ENCODE data around the gene TNNT3.
"Not testable (repeated sequence)": the region's sequence is repeated elsewhere in the genome, so short reads cannot be mapped to it uniquely, and the experiment has no call there.

TNNT3 gene

DNA sequence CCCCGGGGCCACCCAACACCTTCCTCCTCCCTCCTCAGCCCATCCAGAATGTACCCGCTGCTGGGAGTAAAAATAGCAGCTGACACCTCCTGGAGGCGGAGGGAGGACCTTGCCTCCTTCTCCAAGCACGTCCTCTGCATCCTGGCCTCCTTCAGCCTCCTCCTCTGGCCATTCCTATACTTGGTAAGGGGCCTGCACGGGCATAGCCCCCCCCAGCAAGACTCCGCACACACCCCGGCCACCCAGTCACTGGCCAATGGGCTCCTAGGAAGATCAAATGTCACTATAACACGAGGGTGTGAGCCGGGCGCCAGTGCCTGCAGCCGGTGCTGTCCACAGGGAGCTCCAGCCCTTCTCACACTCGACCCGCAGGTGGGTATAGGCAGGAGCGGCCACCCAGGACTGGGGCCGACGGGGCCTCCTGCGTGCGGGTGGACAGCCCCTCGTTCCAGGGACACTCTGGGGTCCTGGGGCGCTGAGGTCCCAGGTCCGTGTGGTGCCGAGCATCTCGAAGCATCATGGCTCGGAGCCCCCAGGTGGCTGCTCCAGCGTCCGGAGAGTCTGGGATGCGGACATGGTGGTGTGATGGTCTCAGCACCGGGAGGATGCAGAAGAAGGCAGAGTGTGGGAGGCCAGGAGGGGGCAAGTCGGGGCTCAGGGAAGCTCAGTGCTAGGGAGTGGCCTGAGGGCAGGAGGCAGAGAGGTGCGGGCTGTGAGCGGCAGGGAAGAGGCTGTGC, at the start of gene TNNT3:
Gene TNNT3 (plus strand): TSS at position 313 of the 737 bp plus-strand sequence. CDS start 3,172 bp downstream, outside the sequence.
- no peak for DNase-seq

DNA sequence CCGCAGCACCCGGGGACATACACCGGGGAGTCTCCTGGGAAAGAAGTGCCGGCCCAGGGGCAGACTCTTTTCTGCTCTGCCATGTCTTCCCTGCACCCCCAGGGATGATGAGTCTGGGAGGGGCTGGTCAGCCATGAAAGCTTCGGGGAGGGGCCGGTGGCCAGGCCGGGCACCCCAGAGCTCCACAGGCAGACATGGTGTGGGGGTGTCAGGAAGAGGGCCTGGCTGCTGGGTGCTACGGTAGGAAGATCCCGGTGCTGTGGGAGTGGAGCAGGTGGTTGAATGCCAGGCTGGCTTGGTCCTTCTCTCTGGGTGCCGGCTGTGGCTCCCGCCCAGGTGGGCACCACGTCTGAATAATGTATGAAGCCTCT, 49.2 kb upstream of the TNNT3 start:
- DNase-seq, result no peak

DNA sequence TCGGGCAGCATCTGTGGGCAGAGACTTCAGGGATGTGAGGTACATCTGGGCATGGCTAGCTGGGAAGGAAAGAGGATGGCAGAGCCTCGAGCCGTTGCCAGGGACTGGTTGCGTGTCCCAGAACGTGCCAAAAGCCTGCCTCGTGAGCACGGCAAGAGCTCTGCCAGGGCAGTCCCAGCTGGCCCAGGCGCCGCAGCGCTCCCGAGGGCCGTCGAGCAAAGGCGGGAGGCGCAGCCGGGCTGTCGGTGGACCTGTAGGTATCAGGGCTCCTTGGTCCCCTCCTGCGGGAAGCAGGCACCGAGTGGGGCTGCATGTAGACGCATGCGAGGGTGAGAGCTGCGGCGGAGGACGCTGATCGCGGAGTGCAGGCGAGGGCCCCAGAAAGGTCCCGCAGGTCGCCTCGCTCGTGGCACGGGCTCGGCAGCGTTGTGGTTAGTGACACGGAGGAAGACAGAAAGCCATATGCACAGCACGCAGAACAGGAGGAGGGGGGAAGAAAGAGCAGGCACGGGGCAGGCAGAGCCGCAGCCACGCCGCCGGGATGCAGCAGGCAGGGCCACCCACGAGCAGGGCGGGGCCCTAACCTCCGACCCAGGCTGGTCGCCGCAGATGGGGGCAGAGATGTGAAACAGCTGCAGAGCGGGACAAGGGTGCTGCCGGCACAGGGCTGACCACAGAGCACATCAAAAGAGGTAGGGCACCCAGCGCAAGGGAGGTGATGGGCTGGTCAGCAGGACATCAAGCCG, 48.6 kb upstream of the TNNT3 start:
- DNase-seq, result no peak

DNA sequence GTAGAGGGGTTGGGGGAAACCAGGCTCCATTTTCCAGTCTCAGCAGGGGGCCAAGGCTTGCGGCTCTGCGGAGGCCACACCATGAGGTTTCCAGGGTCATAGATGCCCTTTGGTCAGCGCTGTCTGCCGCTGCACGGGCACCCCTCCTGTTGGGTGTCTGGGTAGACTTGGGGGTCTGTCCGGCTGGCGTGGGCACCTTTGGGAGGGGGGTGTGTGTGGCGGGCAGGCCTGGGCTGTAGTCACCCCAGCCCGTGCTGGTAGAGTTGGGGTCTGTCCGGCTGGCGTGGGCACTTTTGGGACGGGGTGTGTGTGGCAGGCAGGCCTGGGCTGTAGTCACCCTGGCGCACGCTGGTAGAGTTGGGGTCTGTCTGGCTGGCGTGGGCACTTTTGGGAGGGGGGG, 48.0 kb upstream of the TNNT3 start:
- no peak for DNase-seq

DNA sequence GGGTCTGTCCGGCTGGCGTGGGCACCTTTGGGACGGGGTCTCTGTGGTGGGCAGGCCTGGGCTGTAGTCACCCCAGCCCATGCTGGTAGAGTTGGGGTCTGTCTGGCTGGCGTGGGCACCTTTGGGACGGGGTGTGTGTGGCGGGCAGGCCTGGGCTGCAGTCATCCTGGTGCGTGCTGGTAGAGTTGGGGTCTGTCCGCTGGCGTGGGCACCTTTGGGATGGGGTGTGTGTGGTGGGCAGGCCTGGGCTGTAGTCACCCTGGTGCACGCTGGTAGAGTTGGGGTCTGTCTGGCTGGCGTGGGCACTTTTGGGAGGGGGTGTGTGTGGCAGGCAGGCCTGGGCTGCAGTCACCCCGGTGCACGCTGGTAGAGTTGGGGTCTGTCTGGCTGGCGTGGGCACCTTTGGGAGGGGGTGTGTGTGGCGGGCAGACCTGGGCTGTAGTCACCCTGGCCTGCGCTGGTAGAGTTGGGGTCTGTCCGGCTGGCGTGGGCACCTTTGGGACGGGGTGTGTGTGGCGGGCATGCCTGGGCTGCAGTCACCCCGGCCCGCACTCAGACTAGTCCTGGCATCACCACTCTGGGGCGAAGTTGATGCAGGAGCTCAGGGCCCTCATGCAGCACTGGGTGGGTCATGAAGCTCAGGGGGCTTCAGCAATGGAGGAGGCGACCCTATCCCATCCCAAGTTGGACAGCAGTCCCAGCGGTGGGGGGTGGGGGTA, 47.1 kb upstream of the TNNT3 start:
- DNase-seq, result no peak

DNA sequence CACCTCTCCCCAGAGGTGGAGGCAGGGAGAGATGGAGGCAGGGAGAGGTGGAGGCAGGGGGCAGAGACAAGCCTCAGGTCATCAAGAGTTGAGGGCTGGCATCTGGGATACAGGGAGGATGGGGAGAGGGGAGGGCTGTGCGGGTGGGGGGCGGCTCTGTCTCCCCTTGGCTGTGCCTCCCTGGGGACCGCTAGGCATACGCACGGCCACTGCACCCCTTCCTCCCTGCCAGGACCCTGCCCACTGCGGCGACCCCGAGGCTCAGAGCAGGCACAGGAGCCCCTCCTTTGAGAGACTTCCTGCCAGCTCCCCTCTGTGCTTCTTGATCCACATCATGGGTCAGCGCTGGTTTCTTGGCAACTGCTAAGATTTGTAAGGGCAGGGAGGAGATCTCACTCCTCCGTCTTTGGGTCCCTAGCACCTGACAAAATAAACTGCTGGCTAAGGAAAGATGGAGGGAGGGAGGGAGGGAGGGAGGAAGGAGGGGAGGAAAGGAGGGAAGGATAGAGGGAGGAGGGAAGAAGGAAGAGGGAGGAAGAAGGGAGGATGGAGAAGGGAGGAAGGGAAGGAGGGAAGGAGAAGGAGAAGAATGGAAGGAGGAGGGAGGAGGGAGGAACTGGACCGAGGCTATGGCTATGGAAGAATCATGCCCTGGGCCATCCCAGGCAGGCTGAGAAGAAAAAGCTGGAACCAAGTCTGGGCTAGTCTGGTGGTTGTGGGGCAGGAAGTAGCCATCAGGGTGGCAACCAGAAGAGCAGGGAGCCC, 46.3 kb upstream of the TNNT3 start:
- DNase-seq, result no peak

DNA sequence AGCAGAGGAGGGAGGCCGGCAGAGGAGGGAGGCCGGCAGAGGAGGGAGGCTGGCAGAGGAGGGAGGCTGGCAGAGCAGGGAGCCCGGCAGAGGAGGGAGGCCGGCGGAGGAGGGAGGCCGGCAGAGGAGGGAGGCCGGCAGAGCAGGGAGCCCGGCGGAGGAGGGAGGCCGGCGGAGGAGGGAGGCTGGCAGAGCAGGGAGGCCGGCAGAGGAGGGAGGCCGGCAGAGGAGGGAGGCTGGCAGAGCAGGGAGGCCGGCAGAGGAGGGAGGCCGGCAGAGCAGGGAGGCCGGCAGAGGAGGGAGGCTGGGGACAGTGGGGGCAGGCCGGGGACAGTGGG, 45.7 kb upstream of the TNNT3 start:
- not testable (repeated sequence) for DNase-seq

DNA sequence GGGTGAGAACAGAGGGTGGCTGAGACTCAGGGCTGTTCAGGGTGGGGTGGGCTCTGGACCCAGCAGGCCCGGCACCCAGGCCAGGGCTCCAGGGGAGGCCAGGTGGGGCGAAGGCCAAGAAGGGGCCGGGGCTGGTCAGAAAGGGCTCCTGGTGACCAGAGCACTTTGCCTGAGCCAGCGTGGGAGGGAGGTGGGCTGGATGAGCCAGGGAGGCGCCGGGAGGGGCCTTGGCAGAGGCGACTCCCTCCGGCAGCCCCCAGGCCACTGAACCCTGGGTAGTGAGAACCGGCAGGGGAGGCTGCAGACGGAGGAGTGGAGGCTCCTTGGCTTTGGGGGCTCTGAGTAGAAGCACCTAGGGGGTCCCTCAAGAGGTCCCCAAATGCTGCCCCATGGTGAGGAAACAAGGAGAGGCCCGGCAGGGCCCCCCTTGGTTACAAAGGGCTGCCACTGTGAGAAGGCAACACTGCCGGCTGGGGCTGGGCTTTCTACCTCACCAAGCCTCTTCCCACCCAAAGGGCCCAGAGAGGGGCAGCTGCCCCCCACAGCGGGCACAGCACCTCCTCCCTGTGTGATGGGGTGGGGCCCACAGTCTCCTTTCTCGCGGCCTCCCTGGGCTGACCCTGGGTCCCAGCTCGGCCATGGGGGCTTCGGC, 44.9 kb upstream of the TNNT3 start:
- not testable (repeated sequence) for DNase-seq

DNA sequence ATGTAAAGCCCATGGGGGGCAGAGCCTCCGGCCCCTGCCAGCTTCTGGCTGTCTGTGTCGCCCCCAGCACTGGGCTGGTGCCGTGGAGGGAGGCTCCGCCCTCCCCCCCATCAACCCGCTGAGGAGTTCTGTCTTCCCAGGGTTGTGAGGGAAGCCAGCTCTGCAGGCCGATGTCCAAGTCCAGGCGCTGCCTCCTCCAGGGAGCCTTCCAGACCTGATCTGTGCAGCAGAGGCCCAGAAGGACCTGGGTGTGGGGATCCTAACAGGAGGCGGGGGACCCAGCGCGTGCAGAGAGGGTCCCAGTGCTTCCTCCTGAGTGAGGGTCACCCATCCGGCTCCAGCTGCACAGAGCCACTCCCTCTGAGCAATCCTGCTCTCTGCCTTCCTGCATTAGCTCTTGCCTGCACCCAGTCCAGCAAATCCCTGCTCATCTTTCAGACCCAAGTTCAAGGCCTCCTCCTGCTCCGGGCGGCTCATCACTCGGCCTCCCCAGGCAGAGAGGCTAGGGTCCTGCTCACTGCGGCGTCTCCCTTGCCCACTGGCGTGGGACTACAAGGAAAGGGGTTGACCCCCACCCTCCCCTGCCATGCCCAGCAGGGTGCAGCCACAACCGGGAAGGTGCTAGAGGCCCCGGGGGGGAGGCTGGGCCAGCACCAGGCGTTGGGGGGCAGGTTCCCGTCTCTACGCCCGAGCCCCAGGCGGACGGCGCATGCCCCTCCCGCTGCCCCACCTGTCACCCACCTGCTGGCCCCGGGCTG, 44.2 kb upstream of the TNNT3 start:
- no peak for DNase-seq

DNA sequence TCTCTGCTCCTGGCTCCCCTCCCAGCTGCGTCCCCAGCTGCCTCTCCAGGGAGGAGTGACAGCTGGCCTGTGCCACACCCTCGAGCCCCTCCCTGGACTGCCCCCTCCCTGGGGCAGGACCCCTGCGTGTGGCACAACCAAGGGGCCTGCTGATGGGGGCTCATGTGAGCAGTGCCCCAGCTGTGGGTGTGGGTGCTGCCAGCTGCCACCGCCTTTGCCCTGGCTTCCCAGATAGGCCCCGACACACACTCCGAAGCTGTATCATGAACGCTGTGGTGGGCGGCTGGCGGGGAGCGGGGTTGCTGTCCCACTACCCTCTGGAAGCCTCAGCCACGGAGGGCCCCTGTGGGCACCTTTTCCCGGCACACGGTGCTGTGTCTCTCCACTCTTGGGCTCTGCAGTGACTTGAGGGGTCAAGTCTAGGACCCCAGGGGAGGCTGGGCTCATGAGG, 43.6 kb upstream of the TNNT3 start:
- not testable (repeated sequence) for DNase-seq

DNA sequence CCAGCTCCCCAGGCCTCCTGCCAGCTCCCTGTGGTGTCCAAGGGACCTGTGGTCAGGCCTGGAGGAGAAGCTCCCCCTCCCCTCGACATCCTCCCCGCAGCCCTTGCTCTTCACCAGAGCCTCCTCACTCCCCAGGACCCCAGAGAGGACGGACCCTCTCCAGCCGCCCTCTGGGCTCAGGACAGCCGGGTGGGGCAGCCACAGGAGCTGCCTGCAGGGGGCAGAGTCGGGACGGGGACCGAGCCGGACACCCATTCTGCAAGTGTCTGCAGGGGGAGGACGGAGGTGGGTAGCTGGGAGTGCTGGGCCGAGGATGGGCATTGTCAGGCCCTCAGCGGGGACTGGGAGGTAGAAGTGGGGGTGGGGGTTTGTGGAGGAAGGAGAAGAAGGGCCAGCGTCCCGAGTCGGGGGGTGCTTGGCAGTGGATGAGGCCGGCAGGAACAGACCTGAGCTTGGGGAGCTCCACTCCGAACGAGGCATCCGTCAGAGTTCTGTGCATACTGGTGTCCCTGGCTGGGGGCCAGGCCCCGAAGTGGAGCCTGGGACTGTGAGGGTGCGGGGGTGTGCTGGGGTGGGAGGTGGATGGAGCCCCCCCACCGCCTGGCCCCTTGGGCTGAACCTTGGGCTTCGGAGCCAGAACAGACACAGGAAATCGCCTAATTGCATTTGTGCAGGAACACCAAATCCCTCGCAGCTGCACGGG, 43.0 kb upstream of the TNNT3 start:
- DNase-seq, result no peak

DNA sequence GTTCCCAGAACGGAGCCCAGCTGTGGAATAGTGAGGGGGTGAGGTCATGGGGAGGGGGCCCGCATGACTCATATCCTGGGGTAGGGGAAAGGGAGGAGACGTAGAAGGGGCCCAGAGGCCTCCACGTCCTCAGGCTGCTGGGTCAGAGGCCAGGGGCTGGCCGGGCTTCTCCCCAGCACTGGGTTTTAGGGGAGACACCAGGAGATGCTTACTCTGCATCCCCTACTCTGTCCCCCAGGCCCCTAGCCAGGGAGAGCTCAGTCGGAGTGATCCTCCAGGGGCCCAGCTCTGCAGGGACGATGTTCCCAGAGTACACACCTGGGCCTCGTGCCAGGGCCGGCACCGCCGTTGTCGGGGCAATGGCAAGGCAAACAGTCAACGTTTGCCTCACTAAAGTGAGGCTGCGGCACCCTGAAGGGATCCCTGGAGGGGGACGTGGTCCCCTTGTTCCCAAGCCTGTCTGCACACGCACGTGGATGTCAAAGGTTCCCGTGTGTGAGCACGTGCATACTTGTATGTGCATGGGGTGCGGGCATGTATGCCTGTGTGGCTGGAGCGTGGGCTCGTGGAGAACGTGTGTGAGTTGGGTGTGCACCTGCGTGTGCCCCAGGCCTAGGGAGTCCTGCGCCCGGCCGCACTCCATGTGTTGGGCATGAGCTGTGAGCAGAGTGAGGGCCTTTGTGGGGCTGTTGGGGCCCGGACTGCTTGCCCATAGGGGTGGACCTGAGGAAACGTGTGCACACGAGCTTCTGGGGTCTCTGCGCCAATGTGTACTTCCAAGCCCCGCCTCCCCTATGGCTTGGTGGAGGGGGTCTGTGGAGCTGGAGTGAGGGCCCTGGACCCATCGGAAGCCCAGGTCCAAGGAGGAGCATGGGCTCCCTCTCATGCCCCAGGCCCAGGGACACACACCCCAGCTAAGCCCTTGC, 42.0 kb upstream of the TNNT3 start:
- no peak for DNase-seq

DNA sequence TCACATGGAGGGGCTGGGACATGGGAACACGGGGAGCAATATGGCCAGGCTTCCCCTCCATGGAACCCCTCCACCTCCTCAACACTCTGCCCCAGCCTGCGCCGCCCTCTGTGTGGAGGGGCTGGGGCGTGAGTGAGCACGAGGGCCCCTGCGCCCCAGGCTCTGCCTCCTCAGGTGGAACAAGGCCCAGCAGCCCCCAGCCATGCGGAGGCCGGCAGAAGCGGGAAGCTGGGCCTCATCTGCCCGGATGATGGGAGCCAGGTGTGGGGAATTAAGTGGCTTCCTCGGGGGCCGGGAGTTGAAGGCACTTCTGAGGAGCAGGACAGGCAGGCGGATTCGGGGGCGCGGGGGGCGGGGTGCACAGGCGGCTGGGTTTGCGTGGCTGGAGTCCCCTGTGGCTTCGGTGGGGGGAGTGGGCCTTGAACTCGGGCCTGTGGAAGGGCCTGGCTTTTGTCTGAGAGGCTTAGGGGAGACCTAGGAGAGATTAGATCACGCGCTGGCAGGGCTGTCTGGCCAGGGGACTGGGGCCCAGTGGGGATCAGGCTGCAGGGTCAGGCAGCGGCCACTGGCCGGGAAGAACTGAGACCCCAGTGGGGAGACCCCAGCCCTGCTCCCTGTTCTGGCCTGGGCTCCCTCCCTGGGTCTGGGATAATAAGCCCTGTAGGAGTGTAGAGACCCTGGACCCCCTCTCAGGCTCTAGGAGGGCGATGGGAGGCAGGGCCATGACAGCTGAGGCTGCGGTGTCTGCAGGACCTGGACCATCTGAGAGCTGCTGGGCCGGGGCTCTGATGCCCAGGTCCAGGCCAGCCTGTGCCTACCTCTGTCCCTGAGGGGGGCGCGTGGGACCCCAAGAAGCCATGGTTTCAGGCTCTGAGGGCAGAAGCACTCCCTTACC, 41.1 kb upstream of the TNNT3 start:
- DNase-seq, result no peak

DNA sequence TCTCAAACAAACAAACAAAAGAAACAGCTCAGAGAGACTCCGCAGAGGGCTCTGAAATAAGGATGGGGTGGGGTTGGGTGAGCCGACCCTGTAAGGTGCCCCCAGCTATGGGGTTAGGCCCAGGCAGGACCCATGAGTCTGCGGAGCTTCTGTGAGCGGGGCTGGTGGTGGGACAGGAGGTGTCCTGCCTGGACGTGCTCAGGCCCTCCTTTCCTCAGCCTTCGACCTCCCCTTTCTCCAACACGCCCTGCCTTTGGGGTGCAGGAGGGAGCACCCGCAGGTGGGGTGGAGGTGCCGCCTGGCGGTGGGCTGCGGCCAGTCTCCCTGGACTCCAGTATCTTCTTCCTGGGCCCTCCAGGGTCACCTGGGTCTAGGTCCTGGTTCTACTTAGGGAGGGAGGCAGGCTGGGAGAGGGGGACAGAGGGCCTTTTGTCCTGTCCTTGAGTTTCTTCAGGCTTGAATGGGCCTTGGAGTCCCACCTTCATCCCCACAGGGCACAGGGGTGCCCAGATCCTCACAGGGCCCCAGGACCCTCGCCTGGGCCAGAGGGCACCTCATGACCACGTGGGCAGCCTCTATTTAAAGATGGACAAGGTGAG, 40.1 kb upstream of the TNNT3 start:
- no peak for DNase-seq

DNA sequence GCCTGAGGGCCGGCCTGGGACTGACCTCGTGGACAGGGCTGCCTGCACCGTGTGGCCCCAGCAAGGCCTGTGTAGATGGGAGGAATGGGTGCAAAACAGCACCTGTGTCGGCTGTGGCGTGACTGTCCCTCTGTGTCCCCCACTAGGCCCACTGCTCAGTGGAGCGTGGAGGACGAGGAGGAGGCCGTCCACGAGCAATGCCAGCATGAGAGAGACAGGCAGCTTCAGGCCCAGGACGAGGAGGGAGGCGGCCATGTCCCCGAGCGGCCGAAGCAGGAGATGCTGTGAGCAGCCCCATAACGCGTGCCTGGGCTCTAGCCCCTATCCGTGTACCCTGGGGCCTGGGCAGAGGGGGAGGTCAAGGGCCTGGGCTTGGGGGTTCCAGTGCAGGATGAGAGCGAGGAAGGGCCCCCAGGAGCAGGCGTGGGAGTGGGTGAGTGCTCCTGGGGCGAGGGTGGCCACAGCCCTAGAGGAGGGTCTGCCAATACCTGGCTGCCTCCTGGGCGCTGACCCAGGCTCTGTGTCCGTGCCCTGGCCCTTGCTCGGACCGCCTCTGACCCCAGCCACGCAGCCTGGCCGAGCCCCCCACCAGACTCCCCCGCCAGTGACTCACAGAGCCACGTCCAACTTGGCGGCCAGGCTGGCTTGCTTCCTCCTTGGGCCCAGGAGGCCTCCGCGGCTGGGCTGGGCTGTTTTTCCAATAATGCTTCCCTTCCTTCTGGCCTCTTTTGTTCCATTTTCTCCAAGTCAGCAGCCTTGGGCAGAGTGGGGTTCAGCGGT, 39.4 kb upstream of the TNNT3 start:
- no peak for DNase-seq

DNA sequence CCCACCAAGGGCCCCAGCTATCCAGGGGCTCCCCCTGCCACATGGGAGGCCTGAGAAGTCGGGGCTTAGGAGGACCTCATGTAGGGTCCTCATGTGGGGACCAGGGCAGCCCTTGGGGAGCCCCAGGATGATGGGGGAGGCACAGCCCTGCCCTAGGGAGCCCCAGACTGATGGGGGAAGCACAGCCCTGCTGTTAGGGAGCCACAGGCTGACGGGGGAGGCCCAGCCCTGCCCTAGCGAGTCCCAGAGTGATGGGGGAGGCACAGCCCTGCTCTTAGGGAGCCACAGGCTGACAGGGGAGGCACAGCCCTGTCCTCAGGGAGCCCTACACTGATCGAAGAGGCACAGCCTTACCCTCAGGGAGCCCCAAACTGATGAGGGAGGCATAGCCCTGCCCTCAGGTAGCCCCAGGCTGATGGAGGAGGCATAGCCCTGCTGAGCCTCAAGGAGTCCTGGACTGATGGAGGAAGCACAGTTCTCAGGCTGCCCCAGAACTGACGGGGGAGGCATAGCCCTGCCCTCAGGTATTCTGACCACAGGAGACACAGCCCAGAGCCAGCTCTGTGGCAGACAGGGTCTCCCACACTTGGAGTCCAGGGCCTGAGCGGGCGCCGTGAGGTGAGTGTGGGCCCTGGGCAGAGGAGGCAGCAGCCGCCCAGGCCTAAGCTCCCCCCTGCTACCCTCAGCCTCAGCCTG, 38.6 kb upstream of the TNNT3 start:
- DNase-seq, result no peak
